GM20000 (cell line): ENCODE measurements around the gene GUCY1A2.

Source experiments
- DNase-seq: peaks from one replicate; pipeline ENCODE4 v3.0.0; 2012; ENCODE audit warnings: low spot score
- TF ChIP-seq, protein P1 (sequence below): IDR thresholded peaks from 2 replicates; pipeline ENCODE4 v1.5.1; 2012; ENCODE audit warnings: mild to moderate bottlenecking, control low read depth; ENCODE audit errors: extremely low read depth, missing control alignments

GUCY1A2 gene

DNA sequence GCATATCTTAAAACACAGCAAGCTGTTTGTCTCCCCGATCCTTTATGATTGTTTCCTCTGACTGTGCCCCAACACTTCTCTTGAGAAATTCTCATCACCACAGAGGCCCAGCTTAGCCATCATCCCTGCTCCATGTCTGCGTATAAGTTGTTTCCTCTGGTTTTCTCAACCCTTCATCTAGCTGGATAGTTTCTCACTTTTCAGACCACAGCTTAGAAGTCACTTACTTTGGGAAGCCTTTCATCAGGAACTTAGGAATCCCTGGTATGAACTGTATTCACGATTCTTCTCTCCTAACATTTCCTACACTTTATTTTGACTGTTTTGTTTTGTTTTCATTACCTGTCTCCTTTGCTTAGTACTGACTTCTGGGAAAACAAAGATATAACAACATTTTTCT, 295.2 kb downstream of the GUCY1A2 start:
- DNase-seq, result no peak
- TF ChIP-seq, protein P1, sequence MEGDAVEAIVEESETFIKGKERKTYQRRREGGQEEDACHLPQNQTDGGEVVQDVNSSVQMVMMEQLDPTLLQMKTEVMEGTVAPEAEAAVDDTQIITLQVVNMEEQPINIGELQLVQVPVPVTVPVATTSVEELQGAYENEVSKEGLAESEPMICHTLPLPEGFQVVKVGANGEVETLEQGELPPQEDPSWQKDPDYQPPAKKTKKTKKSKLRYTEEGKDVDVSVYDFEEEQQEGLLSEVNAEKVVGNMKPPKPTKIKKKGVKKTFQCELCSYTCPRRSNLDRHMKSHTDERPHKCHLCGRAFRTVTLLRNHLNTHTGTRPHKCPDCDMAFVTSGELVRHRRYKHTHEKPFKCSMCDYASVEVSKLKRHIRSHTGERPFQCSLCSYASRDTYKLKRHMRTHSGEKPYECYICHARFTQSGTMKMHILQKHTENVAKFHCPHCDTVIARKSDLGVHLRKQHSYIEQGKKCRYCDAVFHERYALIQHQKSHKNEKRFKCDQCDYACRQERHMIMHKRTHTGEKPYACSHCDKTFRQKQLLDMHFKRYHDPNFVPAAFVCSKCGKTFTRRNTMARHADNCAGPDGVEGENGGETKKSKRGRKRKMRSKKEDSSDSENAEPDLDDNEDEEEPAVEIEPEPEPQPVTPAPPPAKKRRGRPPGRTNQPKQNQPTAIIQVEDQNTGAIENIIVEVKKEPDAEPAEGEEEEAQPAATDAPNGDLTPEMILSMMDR, result no peak

DNA sequence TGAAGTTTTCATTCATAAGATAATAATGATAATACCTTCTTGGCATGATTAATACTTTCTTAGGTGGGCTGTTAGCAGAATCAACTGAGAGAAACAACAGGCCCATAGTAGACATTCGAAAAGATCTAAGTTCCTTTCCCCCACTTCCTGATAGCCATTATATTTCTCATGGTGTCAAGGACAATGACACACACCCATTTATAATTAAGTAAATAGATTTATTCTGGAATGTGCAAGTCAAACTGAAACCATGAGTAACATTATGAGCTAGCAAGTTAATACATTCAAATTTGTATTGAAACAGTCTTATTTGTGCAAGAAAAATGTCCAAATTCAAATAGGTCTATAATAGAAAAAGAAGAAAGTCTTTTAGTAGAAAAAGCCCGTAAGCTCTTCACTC, 301.1 kb downstream of the GUCY1A2 start:
- DNase-seq, result no peak

DNA sequence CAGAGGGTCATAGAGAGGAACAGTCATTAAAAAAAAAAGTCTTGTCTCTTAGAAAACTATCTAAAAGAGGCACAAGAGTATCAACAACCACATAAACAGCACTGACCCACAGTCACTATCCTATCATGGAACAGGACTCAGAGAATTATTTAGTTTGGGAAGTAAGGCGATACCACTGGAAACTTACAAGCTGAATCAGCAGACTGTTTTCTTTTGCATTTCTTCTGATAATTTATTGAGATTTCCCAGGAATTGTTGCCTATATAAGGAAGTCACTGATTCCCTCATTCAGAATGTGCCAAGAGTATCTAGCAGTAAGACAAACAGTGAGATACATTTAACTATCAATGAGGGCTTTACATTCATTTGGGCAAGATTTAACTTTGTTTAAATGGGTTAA, 304.1 kb downstream of the GUCY1A2 start:
- TF ChIP-seq, protein P1, result no peak
- DNase-seq, result no peak

More for the DNA sequence above, 301.1 kb downstream of the GUCY1A2 start:
- TF ChIP-seq, protein P1, result no peak

DNA sequence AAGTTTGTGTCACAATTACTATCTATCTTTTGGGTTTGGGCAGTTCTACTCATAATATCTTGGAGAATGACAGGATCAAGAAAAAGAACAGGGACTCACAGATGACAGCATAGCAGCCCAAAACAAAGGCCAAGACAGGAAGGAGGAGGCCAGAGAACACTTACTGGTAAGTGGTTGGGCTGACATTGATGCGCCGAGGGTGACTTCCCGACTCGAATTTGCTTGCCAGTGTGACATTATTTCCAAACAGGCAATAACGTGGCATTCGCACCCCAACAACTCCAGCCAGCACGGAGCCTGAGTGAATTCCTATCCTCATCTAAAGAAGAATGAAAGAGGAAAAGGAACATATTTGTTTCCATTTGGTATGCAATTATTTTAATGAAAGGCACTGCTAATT, 309.9 kb downstream of the GUCY1A2 start:
- DNase-seq, result no peak
- TF ChIP-seq, protein P1, result no peak

DNA sequence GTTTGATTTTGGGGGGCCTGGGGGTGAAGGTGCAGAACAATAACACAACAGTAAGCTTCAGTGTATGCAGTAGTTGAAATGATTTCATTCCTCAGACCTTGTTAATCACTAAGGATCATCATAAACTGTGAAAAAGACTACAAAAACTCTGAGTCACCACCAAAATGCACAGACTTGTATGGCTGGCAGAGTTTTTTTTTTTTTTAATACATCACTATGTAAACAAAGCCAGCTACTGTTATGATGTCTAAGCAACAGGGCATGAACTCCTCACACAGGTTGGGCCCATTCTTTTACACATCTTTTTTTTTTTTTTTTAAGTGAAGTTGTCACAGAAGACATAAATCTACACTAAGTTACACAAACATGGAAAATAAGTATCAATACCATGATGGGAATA, 311.9 kb downstream of the GUCY1A2 start:
- TF ChIP-seq, protein P1, result no peak

DNA sequence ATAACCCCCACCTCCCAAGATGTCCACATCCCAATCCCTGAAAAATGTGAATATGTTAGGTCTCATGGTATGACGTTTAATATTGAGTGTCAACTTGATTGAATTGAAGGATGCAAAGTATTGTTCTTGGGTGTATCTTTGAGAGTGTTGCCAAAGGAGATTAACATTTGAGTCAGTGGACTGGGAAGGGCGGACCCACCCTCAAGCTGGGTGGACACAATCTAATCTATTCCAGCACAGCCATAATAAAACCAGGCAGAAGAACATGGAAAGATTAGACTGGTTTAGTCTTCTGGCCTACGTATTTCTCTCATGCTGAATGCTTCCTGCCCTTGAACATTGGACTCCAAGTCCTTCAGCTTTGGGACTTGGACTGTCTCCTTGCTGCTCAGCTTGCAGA, 315.5 kb downstream of the GUCY1A2 start:
- TF ChIP-seq, protein P1, result no peak
- no peak for DNase-seq

More for the DNA sequence above, 311.9 kb downstream of the GUCY1A2 start:
- DNase-seq, result no peak

DNA sequence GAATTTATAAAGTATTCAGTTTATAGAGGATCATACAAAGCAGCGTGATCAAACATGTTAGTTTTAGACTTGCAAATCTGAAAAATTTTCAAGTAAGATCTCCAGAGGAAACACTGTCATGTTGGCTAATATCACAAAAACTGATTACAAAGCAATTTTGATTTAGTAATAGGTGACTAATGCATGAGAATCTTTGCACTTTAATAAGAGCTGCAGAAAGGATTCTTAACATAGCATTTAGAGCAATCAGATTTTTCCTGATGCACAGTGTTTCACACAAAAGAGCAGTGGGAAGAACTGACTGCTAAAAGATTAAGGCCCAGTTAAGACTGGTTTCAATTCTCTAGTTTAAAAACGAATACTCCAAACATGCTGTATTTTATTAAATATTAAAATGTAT, 321.2 kb downstream of the GUCY1A2 start:
- TF ChIP-seq, protein P1, result no peak
- no peak for DNase-seq

DNA sequence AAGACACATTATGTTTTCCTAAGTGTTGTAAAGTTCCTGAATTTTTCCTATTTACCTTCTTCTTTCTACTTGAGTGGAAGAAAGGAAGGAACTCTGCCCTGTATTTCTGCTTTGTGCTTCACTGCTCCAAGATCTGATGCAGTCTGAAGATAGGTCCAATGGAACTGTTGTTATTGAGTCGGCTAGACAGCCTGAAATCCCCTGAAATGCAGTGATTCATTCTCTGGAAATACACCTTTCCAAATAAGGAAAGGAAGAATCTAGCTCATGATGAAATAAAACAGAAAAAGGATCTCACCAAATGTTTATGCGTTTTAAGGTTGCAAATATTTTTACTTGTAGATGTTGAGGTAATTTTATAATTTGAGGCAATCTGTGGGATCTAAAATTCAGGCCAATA, 322.8 kb downstream of the GUCY1A2 start:
- DNase-seq, result no peak

More for the DNA sequence above, 322.8 kb downstream of the GUCY1A2 start:
- TF ChIP-seq, protein P1, result no peak
